ENCODE measurements around the gene CDH22. TPM values are rescaled to one million over a fixed set of nuclear protein-coding genes. Genes with fewer than 3 reads are reported as not detected.

The CDH22 gene
- total and polyA plus RNA-seq, 4 donors = not detected

- Histone ChIP-seq H3K9me3 (ENCODE audit: control insufficient read depth, low read length) (no peaks in the 10 kb centered on the region), H3K27ac (ENCODE audit: low read depth in 1 of 2, low read length in 2 of 2) (no peak overlapping the region), H3K4me1 (ENCODE audit: control insufficient read depth in 1 of 2, insufficient read depth in 2 of 2, low read length in 2 of 2) (no peaks in the 10 kb centered on the region), H3K27me3 (ENCODE audit: control insufficient read depth in 1 of 2, insufficient read depth in 2 of 2, low read length in 1 of 2) (no peaks in the 10 kb centered on the region), H3K36me3 (ENCODE audit: control insufficient read depth in 1 of 2, insufficient read depth in 2 of 2, low read length in 1 of 2) (no peaks in the 10 kb centered on the region), H3K4me3 (ENCODE audit: low read length in 2 of 2) (no peak overlapping the region)
- ATAC-seq (ENCODE audit: low FRiP score) (no peak), DNase-seq (no peak)
- intact Hi-C loops (cut with DNase I) = no loop called here
- 50 to 55% methylated on average over 7 of the region's 7 CpGs for WGBS, 2 donors
These were observed 150.7 kb downstream of the CDH22 start for GRCh38 chr20:46157625-46158024.

- DNase-seq (no peak), ATAC-seq (ENCODE audit: low FRiP score) (no peak)
- Histone ChIP-seq H3K4me1 (ENCODE audit: control insufficient read depth in 1 of 2, insufficient read depth in 2 of 2, low read length in 2 of 2) (no peaks in the 10 kb centered on the region), H3K4me3 (ENCODE audit: low read length in 2 of 2) (no peak overlapping the region), H3K9me3 (ENCODE audit: control insufficient read depth, low read length) (no peaks in the 10 kb centered on the region), H3K27me3 (ENCODE audit: control insufficient read depth in 1 of 2, insufficient read depth in 2 of 2, low read length in 1 of 2) (no peaks in the 10 kb centered on the region), H3K27ac (ENCODE audit: low read depth in 1 of 2, low read length in 2 of 2) (no peak overlapping the region), H3K36me3 (ENCODE audit: control insufficient read depth in 1 of 2, insufficient read depth in 2 of 2, low read length in 1 of 2) (no peaks in the 10 kb centered on the region)
- 71 to 80% methylated on average over 6 of the region's 6 CpGs for WGBS, 2 donors
- intact Hi-C loops (cut with DNase I) = no loop called here
These were observed 151.2 kb downstream of the CDH22 start for GRCh38 chr20:46157076-46157592.

- 49 to 51% methylated on average over 8 of the region's 8 CpGs for WGBS, 2 donors
- Histone ChIP-seq H3K27ac (ENCODE audit: low read depth in 1 of 2, low read length in 2 of 2) (no peak overlapping the region), H3K4me3 (ENCODE audit: low read length in 2 of 2) (no peak overlapping the region), H3K36me3 (ENCODE audit: control insufficient read depth in 1 of 2, insufficient read depth in 2 of 2, low read length in 1 of 2) (no peaks in the 10 kb centered on the region), H3K4me1 (ENCODE audit: control insufficient read depth in 1 of 2, insufficient read depth in 2 of 2, low read length in 2 of 2) (no peaks in the 10 kb centered on the region), H3K9me3 (ENCODE audit: control insufficient read depth, low read length) (no peaks in the 10 kb centered on the region), H3K27me3 (ENCODE audit: control insufficient read depth in 1 of 2, insufficient read depth in 2 of 2, low read length in 1 of 2) (no peaks in the 10 kb centered on the region)
- intact Hi-C loops (cut with DNase I) = no loop called here
- ATAC-seq (ENCODE audit: low FRiP score) = no peak
- no peak for DNase-seq
These were observed 152.2 kb downstream of the CDH22 start for GRCh38 chr20:46156065-46156464.

- DNase-seq (no peak), ATAC-seq (ENCODE audit: low FRiP score) (no peak)
- H3K27ac ChIP-seq (ENCODE audit: low read depth in 1 of 2, low read length in 2 of 2) = no peak overlapping the region
- no peak overlapping the region for H3K4me3 ChIP-seq (ENCODE audit: low read length in 2 of 2)
- intact Hi-C loops (cut with DNase I) = no loop called here
- H3K9me3 ChIP-seq (ENCODE audit: control insufficient read depth, low read length) = no peaks in the 10 kb centered on the region
- H3K27me3 ChIP-seq (ENCODE audit: control insufficient read depth in 1 of 2, insufficient read depth in 2 of 2, low read length in 1 of 2) = no peaks in the 10 kb centered on the region
- no peaks in the 10 kb centered on the region for H3K4me1 ChIP-seq (ENCODE audit: control insufficient read depth in 1 of 2, insufficient read depth in 2 of 2, low read length in 2 of 2)
- no peaks in the 10 kb centered on the region for H3K36me3 ChIP-seq (ENCODE audit: control insufficient read depth in 1 of 2, insufficient read depth in 2 of 2, low read length in 1 of 2)
- WGBS, 2 donors = 81 to 83% methylated on average over 2 of the region's 2 CpGs
These were observed 153.5 kb downstream of the CDH22 start for GRCh38 chr20:46154796-46155195.

- Histone ChIP-seq H3K27me3 (ENCODE audit: control insufficient read depth in 1 of 2, insufficient read depth in 2 of 2, low read length in 1 of 2) (no peaks in the 10 kb centered on the region), H3K9me3 (ENCODE audit: control insufficient read depth, low read length) (no peaks in the 10 kb centered on the region), H3K4me3 (ENCODE audit: low read length in 2 of 2) (no peak overlapping the region), H3K36me3 (ENCODE audit: control insufficient read depth in 1 of 2, insufficient read depth in 2 of 2, low read length in 1 of 2) (no peaks in the 10 kb centered on the region), H3K4me1 (ENCODE audit: control insufficient read depth in 1 of 2, insufficient read depth in 2 of 2, low read length in 2 of 2) (no peaks in the 10 kb centered on the region), H3K27ac (ENCODE audit: low read depth in 1 of 2, low read length in 2 of 2) (no peak overlapping the region)
- DNase-seq (peak in 1 of 2 donors; percentile 31), ATAC-seq (ENCODE audit: low FRiP score) (no peak)
- intact Hi-C loops (cut with DNase I) = no loop called here
- WGBS, 2 donors = 67 to 73% methylated on average over 5 of the region's 5 CpGs
These were observed 154.0 kb downstream of the CDH22 start for GRCh38 chr20:46154305-46154704.

- Histone ChIP-seq H3K4me1 (ENCODE audit: control insufficient read depth in 1 of 2, insufficient read depth in 2 of 2, low read length in 2 of 2) (no peaks in the 10 kb centered on the region), H3K27me3 (ENCODE audit: control insufficient read depth in 1 of 2, insufficient read depth in 2 of 2, low read length in 1 of 2) (no peaks in the 10 kb centered on the region), H3K4me3 (ENCODE audit: low read length in 2 of 2) (no peak overlapping the region), H3K9me3 (ENCODE audit: control insufficient read depth, low read length) (no peaks in the 10 kb centered on the region), H3K27ac (ENCODE audit: low read depth in 1 of 2, low read length in 2 of 2) (no peak overlapping the region), H3K36me3 (ENCODE audit: control insufficient read depth in 1 of 2, insufficient read depth in 2 of 2, low read length in 1 of 2) (no peaks in the 10 kb centered on the region)
- intact Hi-C loops (cut with DNase I) = no loop called here
- DNase-seq (peak in 1 of 2 donors; percentile 51), ATAC-seq (ENCODE audit: low FRiP score) (peak; percentile 7)
- WGBS, 2 donors = 40 to 52% methylated on average over 31 to 33 of the region's 33 CpGs
These were observed 155.3 kb downstream of the CDH22 start for GRCh38 chr20:46152824-46153586.

GRCh38 chr20:46151936-46152335 is 156.4 kb downstream of the CDH22 start:
- peak in 1 of 2 donors; percentile 43 for DNase-seq
- 71 to 74% methylated on average over 7 of the region's 7 CpGs for whole genome bisulfite sequencing, 2 donors

GRCh38 chr20:46150943-46151342 is 157.4 kb downstream of the CDH22 start:
- no peaks in the 10 kb centered on the region for H3K9me3 ChIP-seq (ENCODE audit: control insufficient read depth, low read length)
- no peaks in the 10 kb centered on the region for H3K4me1 ChIP-seq (ENCODE audit: control insufficient read depth in 1 of 2, insufficient read depth in 2 of 2, low read length in 2 of 2)
- ATAC-seq (ENCODE audit: low FRiP score) (no peak), DNase-seq (peak in 1 of 2 donors; percentile 46)
- H3K27me3 ChIP-seq (ENCODE audit: control insufficient read depth in 1 of 2, insufficient read depth in 2 of 2, low read length in 1 of 2) = no peaks in the 10 kb centered on the region
- no peak overlapping the region for H3K4me3 ChIP-seq (ENCODE audit: low read length in 2 of 2)
- no peak overlapping the region for H3K27ac ChIP-seq (ENCODE audit: low read depth in 1 of 2, low read length in 2 of 2)
- 26 to 36% methylated on average over 5 of the region's 5 CpGs for WGBS, 2 donors
- H3K36me3 ChIP-seq (ENCODE audit: control insufficient read depth in 1 of 2, insufficient read depth in 2 of 2, low read length in 1 of 2) = no peaks in the 10 kb centered on the region
- intact Hi-C loops (cut with DNase I) = no loop called here

More at GRCh38 chr20:46151936-46152335, 156.4 kb downstream of the CDH22 start:
- H3K27me3 ChIP-seq (ENCODE audit: control insufficient read depth in 1 of 2, insufficient read depth in 2 of 2, low read length in 1 of 2) = no peaks in the 10 kb centered on the region
- H3K36me3 ChIP-seq (ENCODE audit: control insufficient read depth in 1 of 2, insufficient read depth in 2 of 2, low read length in 1 of 2) = no peaks in the 10 kb centered on the region
- H3K4me3 ChIP-seq (ENCODE audit: low read length in 2 of 2) = no peak overlapping the region
- no peak for ATAC-seq (ENCODE audit: low FRiP score)
- H3K9me3 ChIP-seq (ENCODE audit: control insufficient read depth, low read length) = no peaks in the 10 kb centered on the region
- intact Hi-C loops (cut with DNase I) = no loop called here
- H3K4me1 ChIP-seq (ENCODE audit: control insufficient read depth in 1 of 2, insufficient read depth in 2 of 2, low read length in 2 of 2) = no peaks in the 10 kb centered on the region
- no peak overlapping the region for H3K27ac ChIP-seq (ENCODE audit: low read depth in 1 of 2, low read length in 2 of 2)

Measured in aorta (tissue), 5 donors.